ENCODE data around the gene AGBL2.

- TF ChIP-seq CTCF (IDR thresholded peaks at IDR 0.05) = no peak
- TF ChIP-seq POLR2A (IDR thresholded peaks at IDR 0.05) = no peak
Measured at GRCh38 chr11:47711816-47712215, 3.4 kb downstream of the AGBL2 start.
